ENCODE measurements around the gene ATP2B2. TPM values are rescaled to one million over a fixed set of nuclear protein-coding genes. Genes with fewer than 3 reads are reported as not detected.

Gene ATP2B2
- not detected in 2 replicates for polyA plus RNA-seq (2011; rRNA removed)
- polyA minus RNA-seq (2011; rRNA and poly(A)+ RNA removed): not detected in 2 replicates

- peaks cover 23% of the 10 kb centered on the region for H3K27me3 ChIP-seq (ENCODE audit: control insufficient read depth, insufficient read depth, low read length)
- TF ChIP-seq CTCF (IDR thresholded peaks at IDR 0.05; ENCODE audit: insufficient read depth, low read depth, low read length): no peak
- no peak within 1 kb of the TSS for H3K4me3 ChIP-seq (ENCODE audit: low read depth, low read length)
- CTCF ChIA-PET: no interaction called here
- H3K36me3 ChIP-seq (ENCODE audit: control insufficient read depth, insufficient read depth, low read length): no peaks in the 10 kb centered on the region
- no peak for DNase-seq (ENCODE audit: low read depth)
- POLR2A ChIA-PET: no interaction called here
Observed at GRCh38 chr3:10505050-10505790, at the start of gene ATP2B2. Gene ATP2B2 (minus strand): TSS chr3:10505586. CDS start chr3:10449543, 56,043 bp downstream.

GRCh38 chr3:10554746-10555145 lies 49.4 kb upstream of the ATP2B2 start:
- H3K36me3 ChIP-seq (ENCODE audit: control insufficient read depth, insufficient read depth, low read length): no peaks in the 10 kb centered on the region
- TF ChIP-seq CTCF (IDR thresholded peaks at IDR 0.05; ENCODE audit: insufficient read depth, low read depth, low read length): no peak
- ChIA-PET CTCF (interaction anchor here (1.1 kb wide), 1 partner anchor 184 kb away, joined by 3 read pairs; no protein-coding TSS in a partner anchor), POLR2A (no interaction called here)
- no peak for DNase-seq (ENCODE audit: low read depth)
- H3K4me3 ChIP-seq (ENCODE audit: low read depth, low read length): no peak overlapping the region
- H3K27me3 ChIP-seq (ENCODE audit: control insufficient read depth, insufficient read depth, low read length): peaks cover 2% of the 10 kb centered on the region; the same call in 1 of the 2 replicates

DNA sequence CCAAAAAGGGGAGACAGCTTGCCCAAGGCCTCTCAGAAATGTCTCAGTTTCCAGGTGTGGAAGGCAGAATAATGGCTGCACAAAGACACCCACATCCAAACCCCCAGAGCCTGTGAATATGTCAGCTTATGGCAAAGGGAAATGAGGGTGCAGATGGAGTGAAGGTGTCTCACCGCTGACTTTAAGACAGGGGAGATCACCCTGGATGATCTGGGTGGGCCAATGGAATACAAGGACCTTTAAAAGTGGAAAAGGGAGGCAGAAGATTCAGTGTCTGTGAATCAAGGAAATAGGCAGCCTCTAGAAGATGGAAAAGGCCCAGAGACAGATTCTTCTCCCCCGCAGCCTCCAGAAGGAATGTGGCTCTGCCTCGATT lies 48.8 kb upstream of the ATP2B2 start:
- Histone ChIP-seq H3K36me3 (ENCODE audit: control insufficient read depth, insufficient read depth, low read length) (no peaks in the 10 kb centered on the region), H3K4me3 (ENCODE audit: low read depth, low read length) (no peak overlapping the region), H3K27me3 (ENCODE audit: control insufficient read depth, insufficient read depth, low read length) (peaks cover 2% of the 10 kb centered on the region; the same call in 1 of the 2 replicates)
- TF ChIP-seq CTCF (IDR thresholded peaks at IDR 0.05; ENCODE audit: insufficient read depth, low read depth, low read length): no peak
- CTCF ChIA-PET: interaction anchor here (1.1 kb wide), 1 partner anchor 184 kb away, joined by 3 read pairs; no protein-coding TSS in a partner anchor
- DNase-seq (ENCODE audit: low read depth): no peak
- POLR2A ChIA-PET: no interaction called here

DNA sequence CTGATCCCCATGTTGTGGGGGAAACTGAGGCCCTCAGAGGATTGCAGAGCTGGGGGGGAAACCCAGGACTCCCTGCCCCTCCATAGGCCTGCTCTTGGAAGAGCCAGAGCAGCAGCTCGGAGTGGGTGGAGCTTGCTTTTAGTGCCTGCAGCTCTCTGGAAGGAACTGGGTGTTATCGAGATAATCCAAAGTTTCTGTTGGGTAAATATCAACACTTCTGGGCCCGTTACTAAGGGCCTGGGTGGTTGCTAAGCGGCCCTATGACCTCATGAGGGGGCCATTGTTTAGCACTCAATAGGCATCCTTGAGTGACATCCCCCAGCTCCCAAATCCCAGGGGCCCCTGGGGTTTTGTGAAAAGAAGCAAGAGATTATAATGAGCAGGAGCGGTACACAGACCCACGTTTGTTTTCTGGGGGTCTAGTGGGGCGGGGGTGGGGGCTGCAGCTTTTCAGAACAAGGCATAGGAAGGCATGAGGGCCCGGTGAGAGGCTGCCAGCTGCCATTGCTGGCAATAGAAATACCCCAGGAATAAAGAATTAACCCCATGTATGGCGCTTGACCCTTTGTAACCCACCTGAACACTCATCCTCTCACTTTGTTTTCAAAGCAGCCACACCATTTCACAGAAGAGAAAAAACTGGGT lies 48.3 kb upstream of the ATP2B2 start:
- DNase-seq (ENCODE audit: low read depth): no peak
- POLR2A ChIA-PET: no interaction called here
- CTCF ChIA-PET: interaction anchor here (0.6 to 1.1 kb wide), 2 partner anchors 18 to 185 kb away, joined by 3 read pairs; no protein-coding TSS in a partner anchor

More for the DNA sequence above, 48.3 kb upstream of the ATP2B2 start:
- no peak overlapping the region for H3K4me3 ChIP-seq (ENCODE audit: low read depth, low read length)
- peaks cover 2% of the 10 kb centered on the region; the same call in 1 of the 2 replicates for H3K27me3 ChIP-seq (ENCODE audit: control insufficient read depth, insufficient read depth, low read length)
- H3K36me3 ChIP-seq (ENCODE audit: control insufficient read depth, insufficient read depth, low read length): no peaks in the 10 kb centered on the region
- TF ChIP-seq CTCF (IDR thresholded peaks at IDR 0.05; ENCODE audit: insufficient read depth, low read depth, low read length): no peak

Measured in BJ (cell line).